ENCODE results near the gene ZNF423.

ZNF423 gene

DNA sequence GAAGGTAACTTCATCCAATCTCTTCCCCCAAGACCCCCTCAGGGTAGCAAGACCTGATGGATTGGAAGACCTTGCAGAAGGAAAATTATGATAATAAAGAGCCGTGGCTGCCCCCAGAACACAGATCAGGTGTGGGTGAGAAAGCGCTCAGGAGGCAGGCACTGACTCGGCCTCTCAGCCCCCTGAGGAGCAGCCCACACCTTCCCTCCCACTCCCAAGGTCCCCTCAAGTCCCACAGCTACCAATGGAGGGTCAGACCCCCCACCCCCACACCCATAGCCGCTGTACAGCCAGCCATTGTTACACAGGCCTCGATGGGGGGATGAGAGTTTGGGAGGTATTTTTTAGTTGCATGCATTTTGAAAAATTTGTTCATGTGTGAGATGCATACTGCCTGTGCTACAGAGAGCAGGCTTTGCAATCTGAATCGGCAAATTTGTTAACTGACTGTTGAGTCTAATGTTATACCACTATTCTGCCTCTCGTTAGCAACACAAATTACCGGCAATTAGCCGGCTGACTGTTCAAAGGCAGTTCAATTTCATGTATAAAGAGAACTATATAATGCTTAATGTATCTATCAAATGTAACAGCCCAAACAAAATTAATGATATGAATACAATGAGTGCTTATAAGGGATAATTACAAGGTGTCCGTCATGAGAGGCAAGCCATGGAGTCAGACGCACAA, 270.6 kb downstream of the ZNF423 start:
- DNase-seq (ENCODE audit: insufficient read length, low spot score) (no peak), FAIRE-seq (no peak)
- TF ChIP-seq TAF1 (IDR thresholded peaks at IDR 0.05; ENCODE audit: low read depth, low read length) (no peak), PAX5 (IDR thresholded peaks at IDR 0.05; ENCODE audit: insufficient read depth, low read length, severe bottlenecking) (no peak), POLR2A (IDR thresholded peaks at IDR 0.05; ENCODE audit: low read depth, low read length) (no peak), SPI1 (IDR thresholded peaks at IDR 0.05; ENCODE audit: low read depth, low read length) (no peak), POU2F2 (IDR thresholded peaks at IDR 0.05; ENCODE audit: low read depth, low read length) (no peak), POLR2AphosphoS5 (IDR thresholded peaks at IDR 0.05; ENCODE audit: low read depth, low read length) (no peak)

DNA sequence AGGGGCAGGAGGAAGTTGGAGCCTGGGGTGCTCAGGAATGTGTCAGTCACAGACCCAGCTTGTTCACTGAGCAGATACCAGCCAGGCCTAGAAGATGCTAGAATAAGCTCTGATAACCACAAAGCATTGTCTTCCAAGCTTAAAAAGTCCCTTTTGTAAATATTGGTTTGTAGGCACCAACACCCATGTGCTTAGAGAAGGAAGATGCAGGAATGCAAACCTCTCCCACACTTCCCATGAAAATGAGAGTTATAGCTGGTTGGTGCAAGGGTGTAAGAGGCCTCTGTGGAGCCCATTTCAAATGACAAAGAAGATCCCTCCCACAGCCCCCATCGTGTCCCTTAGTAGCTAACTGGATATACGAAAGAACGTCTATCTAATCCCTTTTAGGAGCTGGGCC, 272.0 kb downstream of the ZNF423 start:
- TF ChIP-seq PAX5 (IDR thresholded peaks at IDR 0.05; ENCODE audit: insufficient read depth, low read length, severe bottlenecking) = no peak
- TF ChIP-seq POLR2A (IDR thresholded peaks at IDR 0.05; ENCODE audit: low read depth, low read length) = no peak
- no peak for TF ChIP-seq POU2F2 (IDR thresholded peaks at IDR 0.05; ENCODE audit: low read depth, low read length)
- no peak for TF ChIP-seq POLR2AphosphoS5 (IDR thresholded peaks at IDR 0.05; ENCODE audit: low read depth, low read length)
- no peak for TF ChIP-seq SPI1 (IDR thresholded peaks at IDR 0.05; ENCODE audit: low read depth, low read length)
- no peak for TF ChIP-seq TAF1 (IDR thresholded peaks at IDR 0.05; ENCODE audit: low read depth, low read length)
- DNase-seq (ENCODE audit: insufficient read length, low spot score) (no peak), FAIRE-seq (no peak)

DNA sequence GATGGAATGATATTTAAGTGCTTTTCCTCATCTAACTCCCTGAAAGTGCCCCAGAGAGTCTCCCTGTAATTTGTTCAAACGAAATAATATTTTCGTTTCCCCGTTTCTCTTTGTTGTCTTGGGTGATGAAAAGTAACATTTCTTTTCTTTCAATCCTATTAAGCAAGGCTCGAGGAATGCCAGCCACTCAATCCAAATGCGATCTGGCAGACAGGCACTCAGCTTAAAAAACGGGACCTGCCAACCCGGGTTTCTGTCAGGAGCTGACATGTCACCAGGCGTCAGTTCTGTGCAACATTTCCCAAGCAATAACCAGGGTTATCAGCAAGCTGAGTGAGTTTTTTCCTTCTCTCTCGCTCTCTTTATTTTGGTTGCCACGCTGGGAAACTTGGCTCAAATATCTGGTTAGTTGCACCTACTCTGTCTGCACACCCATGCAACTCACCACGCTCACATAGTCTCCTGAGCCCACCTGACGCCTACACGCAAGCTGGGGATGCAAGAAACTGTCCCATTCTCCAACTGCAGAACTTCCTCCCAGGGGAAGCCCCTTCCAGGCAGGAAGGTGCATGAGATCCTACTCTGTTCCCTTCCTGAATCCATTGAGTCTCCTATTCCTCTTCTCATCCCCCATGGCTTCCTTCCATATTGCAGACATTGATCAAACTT, 274.1 kb downstream of the ZNF423 start:
- FAIRE-seq = no peak
- no peak for DNase-seq (ENCODE audit: insufficient read length, low spot score)
- TF ChIP-seq TAF1 (IDR thresholded peaks at IDR 0.05; ENCODE audit: low read depth, low read length) = no peak
- no peak for TF ChIP-seq POU2F2 (IDR thresholded peaks at IDR 0.05; ENCODE audit: low read depth, low read length)
- TF ChIP-seq POLR2A (IDR thresholded peaks at IDR 0.05; ENCODE audit: low read depth, low read length) = no peak
- TF ChIP-seq SPI1 (IDR thresholded peaks at IDR 0.05; ENCODE audit: low read depth, low read length) = no peak
- no peak for TF ChIP-seq PAX5 (IDR thresholded peaks at IDR 0.05; ENCODE audit: insufficient read depth, low read length, severe bottlenecking)
- TF ChIP-seq POLR2AphosphoS5 (IDR thresholded peaks at IDR 0.05; ENCODE audit: low read depth, low read length) = no peak

DNA sequence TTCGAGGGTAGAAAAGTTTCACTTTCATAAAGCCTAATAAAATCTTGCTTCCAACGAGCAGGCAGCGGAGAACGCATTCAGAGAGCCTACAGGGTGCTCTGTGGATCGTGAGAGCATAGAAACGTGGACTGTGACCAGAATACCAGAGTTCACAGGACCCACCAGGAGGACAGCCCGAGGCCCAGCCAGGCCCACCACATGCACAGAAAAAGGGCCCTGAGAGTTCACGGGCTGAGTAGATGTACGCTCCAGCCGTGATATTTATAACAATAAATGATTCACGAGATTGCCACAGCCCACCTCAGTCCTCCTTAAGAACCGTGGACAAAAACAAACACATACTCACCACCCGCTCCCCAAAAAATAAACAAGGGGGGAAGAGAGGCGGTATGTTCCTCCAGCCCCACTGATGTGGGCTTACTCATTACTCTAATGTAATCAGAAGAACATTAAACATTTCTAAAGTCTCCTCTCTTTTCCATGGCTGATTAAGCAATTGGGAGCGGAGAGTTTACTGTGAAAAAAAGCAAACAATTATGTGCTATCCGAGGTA, 275.1 kb downstream of the ZNF423 start:
- DNase-seq (ENCODE audit: insufficient read length, low spot score) (no peak), FAIRE-seq (no peak)
- TF ChIP-seq POLR2A (IDR thresholded peaks at IDR 0.05; ENCODE audit: low read depth, low read length) (no peak), TAF1 (IDR thresholded peaks at IDR 0.05; ENCODE audit: low read depth, low read length) (no peak), PAX5 (IDR thresholded peaks at IDR 0.05; ENCODE audit: insufficient read depth, low read length, severe bottlenecking) (no peak)

DNA sequence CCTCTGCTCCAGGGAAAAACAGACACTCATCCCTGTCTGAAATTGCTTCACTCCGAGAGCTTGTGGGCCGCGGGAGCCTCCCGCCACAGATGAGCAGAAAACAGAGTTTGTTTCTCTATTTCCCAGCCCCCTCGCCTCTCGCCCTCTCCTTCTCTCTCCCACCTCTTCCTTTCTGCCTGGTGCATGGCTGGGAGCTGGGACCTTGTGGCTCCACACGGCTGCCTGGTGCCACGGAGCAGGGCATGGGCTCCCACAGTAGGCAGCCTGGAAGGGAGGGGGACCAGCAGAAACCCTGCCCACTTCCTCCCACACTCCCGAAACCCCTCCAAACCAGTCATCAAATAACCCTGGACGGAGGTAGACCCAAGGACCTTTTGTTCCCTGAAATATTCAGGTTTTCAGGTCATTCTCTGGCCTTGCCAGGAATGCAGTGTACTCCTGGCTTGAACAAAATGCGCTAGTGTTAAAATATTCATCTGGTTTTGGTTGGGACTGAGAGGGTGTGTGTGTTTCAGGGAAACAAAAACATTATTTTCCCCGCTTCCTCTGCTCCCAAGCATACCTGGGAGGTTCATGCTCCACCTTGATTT, 277.4 kb downstream of the ZNF423 start:
- FAIRE-seq (no peak), DNase-seq (ENCODE audit: insufficient read length, low spot score) (no peak)
- TF ChIP-seq POLR2AphosphoS5 (IDR thresholded peaks at IDR 0.05; ENCODE audit: low read depth, low read length) (no peak), SPI1 (IDR thresholded peaks at IDR 0.05; ENCODE audit: low read depth, low read length) (no peak), PAX5 (IDR thresholded peaks at IDR 0.05; ENCODE audit: insufficient read depth, low read length, severe bottlenecking) (no peak), TAF1 (IDR thresholded peaks at IDR 0.05; ENCODE audit: low read depth, low read length) (no peak), POLR2A (IDR thresholded peaks at IDR 0.05; ENCODE audit: low read depth, low read length) (no peak)

DNA sequence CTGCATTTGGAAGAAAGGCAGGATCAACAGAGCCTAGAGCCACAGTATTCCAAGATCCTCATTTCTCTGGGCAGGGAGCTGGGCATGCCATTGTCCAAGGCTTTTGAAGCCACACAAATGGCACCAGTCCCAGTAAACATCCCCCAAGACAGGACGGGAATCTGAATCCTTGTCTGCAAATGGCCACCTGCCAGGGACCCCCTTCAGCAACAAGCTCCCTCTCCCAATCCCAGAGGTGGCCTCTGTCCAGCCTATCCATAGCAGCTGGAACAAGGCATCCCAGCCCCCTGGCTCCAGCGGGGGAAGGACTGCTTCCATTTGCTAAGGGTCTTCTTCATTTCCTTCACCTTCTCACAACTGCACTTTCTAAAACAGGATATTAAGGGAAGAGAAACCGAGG, 277.9 kb downstream of the ZNF423 start:
- DNase-seq (ENCODE audit: insufficient read length, low spot score) (no peak), FAIRE-seq (no peak)
- TF ChIP-seq POLR2AphosphoS5 (IDR thresholded peaks at IDR 0.05; ENCODE audit: low read depth, low read length) = no peak
- no peak for TF ChIP-seq TAF1 (IDR thresholded peaks at IDR 0.05; ENCODE audit: low read depth, low read length)
- TF ChIP-seq PAX5 (IDR thresholded peaks at IDR 0.05; ENCODE audit: insufficient read depth, low read length, severe bottlenecking) = no peak
- no peak for TF ChIP-seq POU2F2 (IDR thresholded peaks at IDR 0.05; ENCODE audit: low read depth, low read length)
- no peak for TF ChIP-seq SPI1 (IDR thresholded peaks at IDR 0.05; ENCODE audit: low read depth, low read length)
- no peak for TF ChIP-seq POLR2A (IDR thresholded peaks at IDR 0.05; ENCODE audit: low read depth, low read length)

DNA sequence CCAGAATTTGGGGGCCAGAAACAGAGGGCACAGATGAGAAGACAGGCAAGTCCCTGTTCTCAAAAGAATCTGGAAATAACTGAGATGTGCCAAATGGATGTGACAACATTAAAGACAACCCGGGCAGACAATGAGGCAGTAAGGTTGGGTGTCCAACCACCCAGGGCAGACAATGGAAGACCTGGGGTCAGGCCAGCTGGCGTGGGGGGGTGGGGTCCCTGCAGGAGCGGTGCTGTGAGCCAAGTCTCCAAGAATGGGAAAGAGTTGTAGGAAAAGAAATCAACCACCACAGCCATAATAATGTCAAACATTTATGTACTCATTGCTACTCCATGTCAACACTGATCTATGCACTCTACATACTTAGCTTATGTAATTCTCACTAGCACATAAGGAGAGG, 279.0 kb downstream of the ZNF423 start:
- FAIRE-seq (no peak), DNase-seq (ENCODE audit: insufficient read length, low spot score) (no peak)
- TF ChIP-seq POLR2A (IDR thresholded peaks at IDR 0.05; ENCODE audit: low read depth, low read length) = no peak
- TF ChIP-seq POU2F2 (IDR thresholded peaks at IDR 0.05; ENCODE audit: low read depth, low read length) = no peak
- no peak for TF ChIP-seq TAF1 (IDR thresholded peaks at IDR 0.05; ENCODE audit: low read depth, low read length)
- TF ChIP-seq PAX5 (IDR thresholded peaks at IDR 0.05; ENCODE audit: insufficient read depth, low read length, severe bottlenecking) = no peak
- TF ChIP-seq SPI1 (IDR thresholded peaks at IDR 0.05; ENCODE audit: low read depth, low read length) = no peak
- no peak for TF ChIP-seq POLR2AphosphoS5 (IDR thresholded peaks at IDR 0.05; ENCODE audit: low read depth, low read length)

DNA sequence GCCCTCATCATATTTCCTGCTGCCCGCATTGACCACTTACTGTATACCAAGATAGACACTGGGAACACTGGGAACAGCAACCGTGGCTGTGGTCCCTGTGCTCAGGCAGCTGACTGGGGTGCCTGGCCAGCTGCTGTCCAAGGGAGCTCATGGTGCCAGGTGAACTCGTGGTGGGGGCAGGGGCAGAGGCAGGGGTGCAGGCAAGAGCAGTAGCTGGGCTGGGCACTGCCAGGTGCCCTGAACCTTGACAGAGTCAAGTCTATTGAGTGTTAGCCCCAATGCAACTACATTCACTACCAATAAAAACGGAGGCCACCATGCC, 279.8 kb downstream of the ZNF423 start:
- FAIRE-seq = no peak
- TF ChIP-seq POLR2AphosphoS5 (IDR thresholded peaks at IDR 0.05; ENCODE audit: low read depth, low read length) = no peak
- no peak for TF ChIP-seq PAX5 (IDR thresholded peaks at IDR 0.05; ENCODE audit: insufficient read depth, low read length, severe bottlenecking)
- TF ChIP-seq TAF1 (IDR thresholded peaks at IDR 0.05; ENCODE audit: low read depth, low read length) = no peak
- no peak for TF ChIP-seq POU2F2 (IDR thresholded peaks at IDR 0.05; ENCODE audit: low read depth, low read length)
- no peak for TF ChIP-seq POLR2A (IDR thresholded peaks at IDR 0.05; ENCODE audit: low read depth, low read length)
- no peak for TF ChIP-seq SPI1 (IDR thresholded peaks at IDR 0.05; ENCODE audit: low read depth, low read length)
- no peak for DNase-seq (ENCODE audit: insufficient read length, low spot score)

DNA sequence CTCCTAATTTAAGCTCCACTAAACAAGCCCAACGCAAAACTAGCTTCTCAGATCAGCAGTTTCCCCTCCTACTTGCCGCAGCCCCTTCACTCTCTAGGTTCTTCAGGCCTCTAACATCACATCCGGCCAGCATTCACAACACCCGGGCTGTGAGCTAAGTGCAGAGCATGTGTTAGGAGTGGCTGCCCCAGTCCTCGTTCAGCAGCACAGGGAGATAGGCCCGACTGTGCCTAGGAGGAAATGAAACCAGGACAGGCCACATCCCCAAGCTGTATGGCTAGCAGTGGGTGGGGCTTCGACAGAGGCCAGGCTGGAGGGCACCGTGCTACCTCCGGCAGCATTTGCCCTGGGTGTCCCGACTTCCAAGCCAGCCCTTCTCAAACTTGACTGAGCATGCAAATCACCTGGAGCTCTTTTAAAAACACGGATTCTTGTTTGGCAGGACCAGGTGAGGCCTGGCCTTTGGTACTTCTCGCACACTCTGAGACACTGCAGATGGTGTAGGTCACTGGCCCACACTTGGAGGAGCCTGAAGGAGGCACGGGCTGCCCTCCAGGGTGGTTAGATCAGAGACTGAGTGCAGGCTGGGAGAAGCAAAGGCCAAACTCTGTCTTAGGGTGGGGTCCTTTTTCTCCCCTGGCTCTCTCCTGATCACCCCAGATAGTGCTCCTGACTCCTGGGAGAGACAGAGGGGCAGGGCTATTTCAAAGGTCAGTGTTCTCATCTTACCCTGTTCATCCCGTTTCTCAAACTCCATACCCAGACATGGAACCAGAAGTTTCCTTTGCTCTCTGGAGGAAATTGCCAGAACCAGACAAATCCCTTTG, 280.4 kb downstream of the ZNF423 start:
- peak; percentile 66 for DNase-seq (ENCODE audit: insufficient read length, low spot score)
- FAIRE-seq = peak; percentile 97
- no peak for TF ChIP-seq TAF1 (IDR thresholded peaks at IDR 0.05; ENCODE audit: low read depth, low read length)
- no peak for TF ChIP-seq POLR2A (IDR thresholded peaks at IDR 0.05; ENCODE audit: low read depth, low read length)
- TF ChIP-seq POLR2AphosphoS5 (IDR thresholded peaks at IDR 0.05; ENCODE audit: low read depth, low read length) = no peak
- TF ChIP-seq SPI1 (IDR thresholded peaks at IDR 0.05; ENCODE audit: low read depth, low read length) = peak; percentile 94

Measured in GM12891 (cell line).